Endothelial cell of umbilical vein (primary cell): Measurements from ENCODE around the gene NR3C2. TPM values are rescaled to one million over a fixed set of nuclear protein-coding genes. Genes with fewer than 3 reads are reported as not detected.

Source experiments
- BruUV-seq: library from RNA; stranded (reverse); fragments of 400-500 nt; replicated peaks from 2 replicates; lab custom pipeline; 2021; lab: Mats Ljungman, UMichigan
- CTCF ChIA-PET: fragments of 300-600, 350-600 bp; sonication (Branson Sonifier 250); formaldehyde crosslinking; loops from one replicate; lab custom pipeline; 2021; ENCODE audit warnings: antibody characterized with exemption, inconsistent platforms; lab: Charles Lee
- POLR2A ChIA-PET: fragments of 300-600, 350-600 bp; sonication (Branson Sonifier 250); formaldehyde crosslinking; loops from one replicate; lab custom pipeline; 2021; ENCODE audit warnings: antibody characterized with exemption, inconsistent platforms; lab: Charles Lee
- DNase-seq: peaks from one replicate; pipeline ENCODE4 v3.0.0-alpha.2; 2011; ENCODE audit warnings: low read depth, low spot score
- FAIRE-seq: peaks from 2 replicates; lab custom pipeline; 2011; peaks lifted over from hg19 to GRCh38; lab: Jason Lieb, UNC
- H2AFZ ChIP-seq: 2 replicates; pipeline ENCODE4 v1.6.0; 2012; ENCODE audit warnings: low read depth, low read length, control low read depth, inconsistent platforms
- H3K27ac ChIP-seq: 2 replicates; pipeline ENCODE4 v1.5.1; 2011; ENCODE audit warnings: low read depth, mild to moderate bottlenecking, control low read depth, low read length, moderate library complexity; ENCODE audit not compliant: insufficient read depth
- H3K27me3 ChIP-seq, 2 experiments: 2 replicates each; pipeline versions ENCODE4 v1.6.0 to v1.6.1; 2011; ENCODE audit warnings: low read length in 2 of 2, mixed read lengths in 1 of 2; ENCODE audit not compliant: control insufficient read depth in 2 of 2, insufficient read depth in 2 of 2
- H3K36me3 ChIP-seq, 2 experiments: 2 replicates in 1 of 2; 3 replicates in 1 of 2; pipeline ENCODE4 v1.5.1; 2011; ENCODE audit warnings: low read length in 2 of 2, mild to moderate bottlenecking in 1 of 2, moderate library complexity in 1 of 2; ENCODE audit not compliant: control insufficient read depth in 2 of 2, insufficient read depth in 2 of 2; ENCODE audit errors: extremely low read depth in 1 of 2
- H3K4me1 ChIP-seq: 3 replicates; pipeline ENCODE4 v1.5.1; 2011; ENCODE audit warnings: mild to moderate bottlenecking, low read length; ENCODE audit not compliant: control insufficient read depth, insufficient read depth; ENCODE audit errors: extremely low read depth
- H3K4me2 ChIP-seq: 2 replicates; pipeline ENCODE4 v1.6.1; 2011; ENCODE audit warnings: low read length, control low read depth, mixed read lengths; ENCODE audit not compliant: insufficient read depth
- H3K4me3 ChIP-seq, 3 experiments: fragments of 200-600 bp in 1 of 3; sonication (generic), shearing (Covaris generic) in 1 of 3; replicated peaks in 1 of 3; 2 replicates each; pipeline ENCODE4 v1.5.1; 2011 to 2016; ENCODE audit warnings: control low read depth in 3 of 3, low read length in 3 of 3, mild to moderate bottlenecking in 2 of 3, inconsistent platforms in 1 of 3, low read depth in 1 of 3, moderate library complexity in 1 of 3; ENCODE audit not compliant: insufficient read depth in 1 of 3
- H3K79me2 ChIP-seq: 2 replicates; pipeline ENCODE4 v1.6.0; 2012; ENCODE audit warnings: low read length, inconsistent platforms; ENCODE audit not compliant: control insufficient read depth, insufficient read depth
- H3K9ac ChIP-seq: replicated peaks from 2 replicates; pipeline ENCODE3; 2011; ENCODE audit warnings: low read length, control low read depth; ENCODE audit not compliant: insufficient read depth; ENCODE audit errors: extremely low read depth
- H3K9me1 ChIP-seq: replicated peaks from 3 replicates; pipeline ENCODE4 v1.6.0; 2011; ENCODE audit warnings: mild to moderate bottlenecking, low read length; ENCODE audit not compliant: control insufficient read depth, insufficient read depth; ENCODE audit errors: extremely low read depth
- H3K9me3 ChIP-seq: replicated peaks from 2 replicates; pipeline ENCODE4 v1.5.1; 2012; ENCODE audit warnings: low read length, inconsistent platforms; ENCODE audit not compliant: control insufficient read depth, insufficient read depth
- H4K20me1 ChIP-seq: replicated peaks from 2 replicates; pipeline ENCODE3; 2011; ENCODE audit warnings: mild to moderate bottlenecking, low read length; ENCODE audit not compliant: control insufficient read depth, insufficient read depth; ENCODE audit errors: extremely low read depth
- CTCF ChIP-seq, 2 donors: IDR thresholded peaks; 1 replicate in 1 of 2; 2 replicates in 1 of 2; pipeline ENCODE4 v1.5.1; 2011; ENCODE audit warnings: low read length in 2 of 2, mild to moderate bottlenecking in 2 of 2, moderate library complexity in 2 of 2, control low read depth in 1 of 2, inconsistent platforms in 1 of 2, low read depth in 1 of 2; ENCODE audit not compliant: insufficient read depth in 1 of 2; ENCODE audit errors: extremely low read depth in 1 of 2
- EZH2 ChIP-seq: IDR thresholded peaks from 2 replicates; pipeline ENCODE4 v1.6.1; 2012; ENCODE audit warnings: borderline replicate concordance, low read depth, mild to moderate bottlenecking, moderate library complexity, low read length, inconsistent platforms; ENCODE audit not compliant: severe bottlenecking
- GATA2 ChIP-seq: IDR thresholded peaks from 2 replicates; pipeline ENCODE4 v1.7.0; 2011; ENCODE audit warnings: low read depth, mild to moderate bottlenecking, moderate library complexity, mixed read lengths, low read length; ENCODE audit not compliant: insufficient read length, insufficient read depth
- JUN ChIP-seq: IDR thresholded peaks from 2 replicates; pipeline ENCODE4 v1.6.1; 2011; ENCODE audit warnings: borderline replicate concordance, low read depth; ENCODE audit not compliant: insufficient read length, insufficient read depth
- POLR2AphosphoS5 ChIP-seq: IDR thresholded peaks from 2 replicates; pipeline ENCODE4 v1.6.1; 2012; ENCODE audit warnings: low read depth, mild to moderate bottlenecking, control low read depth, low read length, moderate library complexity; ENCODE audit not compliant: insufficient read depth
- dilution Hi-C: fragments of 300-500 bp; cut with MboI; formaldehyde crosslinking; loops from one replicate; pipeline ENCODE4 v1.15.0; 2019; ENCODE audit warnings: low sequenced_read_pairs; ENCODE audit not compliant: extremely low pct_ligation_motif_present
- intact Hi-C: fragments of 100-400 bp; cut with micrococcal nuclease; formaldehyde crosslinking; loops from one replicate; pipeline ENCODE4 v1.10.0; 2022
- polyA plus RNA-seq, 4 experiments: library from polyadenylated mRNA; depleted of rRNA in 3 of 4; stranded (reverse) in 3 of 4; unstranded in 1 of 4; fragments of >200 nt; gene quantifications; 2 replicates each; pipeline versions ENCODE4 v1.2.1 to v1.2.3, GENCODE V29; 2011 to 2012; ENCODE audit warnings: missing spikeins in 1 of 4
- total RNA-seq: library from RNA; stranded (reverse); gene quantifications from 2 replicates; pipeline ENCODE4 v1.2.3, GENCODE V29; 2021

Gene NR3C2
- total and polyA plus RNA-seq, 2 donors (not counting 3 experiments of a cell fraction or from before 2014, with no cell fraction given): 4.8 to 16.4 TPM

GRCh38 chr4:148273501-148273986, 168.7 kb downstream of the NR3C2 start:
- no peak overlapping the region for H3K4me3 ChIP-seq
- no peaks in the 10 kb centered on the region for H3K9me3 ChIP-seq
- no TSS peak for BruUV-seq
- CTCF ChIA-PET: interaction anchor here (0.6 to 1.3 kb wide), 5 partner anchors 8 to 221 kb away, joined by 3 to 4 read pairs (median 3); no protein-coding TSS in a partner anchor
- peaks cover 14% of the 10 kb centered on the region for H3K4me1 ChIP-seq
- no peaks in the 10 kb centered on the region for H3K79me2 ChIP-seq
- intact Hi-C loops (loop anchor here (5.0 kb wide), 1 partner anchor 286 kb away; no protein-coding TSS in a partner anchor), dilution Hi-C loops (no loop called here)
- no peak overlapping the region for H3K9ac ChIP-seq
- peak; percentile 43 for DNase-seq
- no peak overlapping the region for H3K27ac ChIP-seq
- no peak for FAIRE-seq
- TF ChIP-seq POLR2AphosphoS5 (no peak), JUN (no peak), EZH2 (no peak), CTCF (IDR thresholded peaks at IDR 0.05; ENCODE audit: extremely low read depth in 1 of 2, insufficient read depth in 1 of 2, low read depth in 1 of 2, low read length in 2 of 2) (no peak), GATA2 (no peak)
- POLR2A ChIA-PET: no interaction called here
- H4K20me1 ChIP-seq: no peaks in the 10 kb centered on the region
- no peak overlapping the region for H2AFZ ChIP-seq
- no peaks in the 10 kb centered on the region for H3K27me3 ChIP-seq
- no peaks in the 10 kb centered on the region for H3K36me3 ChIP-seq
- H3K9me1 ChIP-seq: no peaks in the 10 kb centered on the region
- no peak overlapping the region for H3K4me2 ChIP-seq
